Activated CD4-positive, alpha-beta T cell treated with anti-CD3 and anti-CD28 coated beads for 48 hours (primary cell): ENCODE data around the gene RNF31.

Experiments used
- DNase-seq: peaks from one replicate; pipeline ENCODE4 v3.0.0-alpha.2; 2020

The RNF31 gene

GRCh38 chr14:24117179-24117578 is 30.1 kb upstream of the RNF31 start:
- no peak for DNase-seq

- DNase-seq, result no peak
Measured at GRCh38 chr14:24119691-24120090, 27.6 kb upstream of the RNF31 start.

GRCh38 chr14:24121210-24121609 is 26.1 kb upstream of the RNF31 start:
- DNase-seq, result no peak

GRCh38 chr14:24122416-24122815 is 24.9 kb upstream of the RNF31 start:
- no peak for DNase-seq

GRCh38 chr14:24122898-24123297 is 24.4 kb upstream of the RNF31 start:
- no peak for DNase-seq

- no peak for DNase-seq
Measured at GRCh38 chr14:24123424-24124417, 23.6 kb upstream of the RNF31 start.

GRCh38 chr14:24126939-24127338 is 20.4 kb upstream of the RNF31 start:
- no peak for DNase-seq

- no peak for DNase-seq
Measured at GRCh38 chr14:24127673-24128072, 19.6 kb upstream of the RNF31 start.

GRCh38 chr14:24129410-24129998 is 17.8 kb upstream of the RNF31 start:
- DNase-seq, result no peak

- DNase-seq, result no peak
Measured at GRCh38 chr14:24130380-24130716, 16.9 kb upstream of the RNF31 start, which contains the start of gene FITM1. TSS of gene FITM1 (plus strand) at chr14:24130659. CDS start at chr14:24131564, 905 bp downstream.

- DNase-seq, result no peak
Measured at GRCh38 chr14:24130717-24131548, 16.4 kb upstream of the RNF31 start.

GRCh38 chr14:24131549-24131966 is 15.7 kb upstream of the RNF31 start:
- DNase-seq, result no peak

- peak; percentile 34 for DNase-seq
Measured at GRCh38 chr14:24132061-24132685, 15.1 kb upstream of the RNF31 start.

GRCh38 chr14:24132976-24133375 is 14.3 kb upstream of the RNF31 start:
- DNase-seq, result no peak

- no peak for DNase-seq
Measured at GRCh38 chr14:24133735-24134134, 13.6 kb upstream of the RNF31 start.

- peak; percentile 24 for DNase-seq
Measured at GRCh38 chr14:24135584-24135833, 11.8 kb upstream of the RNF31 start.

- DNase-seq, result peak; percentile 95
Measured at GRCh38 chr14:24135834-24136683, 11.2 kb upstream of the RNF31 start, which contains the start of gene PSME1. TSS of gene PSME1 (plus strand) at chr14:24136194. CDS start at chr14:24136263, 69 bp downstream.

GRCh38 chr14:24136684-24137528 is 10.4 kb upstream of the RNF31 start:
- DNase-seq, result peak; percentile 39

GRCh38 chr14:24137529-24138395 is 9.5 kb upstream of the RNF31 start:
- no peak for DNase-seq
